SK-N-SH (cell line): ENCODE data around the gene C10orf62. TPM values are rescaled to one million over a fixed set of nuclear protein-coding genes. Genes with fewer than 3 reads are reported as not detected.
A peak's percentile ranks its signal among the peaks of the same experiment; 100 is the strongest.

Source experiments
- CTCF ChIA-PET: fragments of 300-600, 350-600 bp; formaldehyde crosslinking; extraction: SDS; loops from one replicate; lab custom pipeline; 2021; lab: Yijun Ruan, JAX
- POLR2A ChIA-PET: fragments of 350-600 bp; sonication (Branson Sonifier 250); formaldehyde crosslinking; extraction: SDS; loops from one replicate; lab custom pipeline; 2020; ENCODE audit warnings: antibody characterized with exemption, inconsistent platforms; lab: Yijun Ruan, JAX
- DNase-seq: peaks from one replicate; pipeline ENCODE4 v3.0.0; 2012
- H2AFZ ChIP-seq: fragments of 200-600 bp; sonication (generic); 2 replicates; pipeline ENCODE4 v1.8.1; 2016; ENCODE audit warnings: antibody characterized with exemption, mild to moderate bottlenecking, low read depth
- H3F3A ChIP-seq: fragments of 200-600 bp; sonication (generic); replicated peaks from 2 replicates; pipeline ENCODE3; 2016; ENCODE audit warnings: antibody characterized with exemption, mild to moderate bottlenecking; ENCODE audit not compliant: insufficient read depth
- H3K27ac ChIP-seq, 2 experiments: fragments of 200-500 bp in 1 of 2; fragments of 200-600 bp in 1 of 2; sonication (Bioruptor generic) in 1 of 2; sonication (generic), shearing (Covaris generic) in 1 of 2; 2 replicates each; pipeline versions ENCODE4 v1.5.1 to v1.6.1; 2014 to 2016; ENCODE audit warnings: low read depth in 2 of 2, inconsistent platforms in 1 of 2, low read length in 1 of 2, mild to moderate bottlenecking in 1 of 2, mixed read lengths in 1 of 2
- H3K27me3 ChIP-seq: fragments of 200-600 bp; sonication (generic), shearing (Covaris generic); 2 replicates; pipeline ENCODE4 v1.6.1; 2016; ENCODE audit warnings: mixed run types; ENCODE audit not compliant: insufficient read depth
- H3K36me3 ChIP-seq, 2 experiments: fragments of 200-500 bp in 1 of 2; fragments of 200-600 bp in 1 of 2; sonication (Bioruptor generic) in 1 of 2; sonication (generic) in 1 of 2; replicated peaks in 1 of 2; 2 replicates each; pipeline versions ENCODE3 to v1.5.1; 2014 to 2016; ENCODE audit warnings: low read length in 1 of 2, mild to moderate bottlenecking in 1 of 2; ENCODE audit not compliant: insufficient read depth in 2 of 2, control insufficient read depth in 1 of 2
- H3K4me1 ChIP-seq, 2 experiments: fragments of 200-500 bp in 1 of 2; fragments of 200-600 bp in 1 of 2; sonication (Bioruptor generic) in 1 of 2; sonication (generic), shearing (Covaris generic) in 1 of 2; 2 replicates each; pipeline versions ENCODE4 v1.5.1 to v1.6.1; 2014 to 2016; ENCODE audit warnings: low read depth in 1 of 2, low read length in 1 of 2, mixed run types in 1 of 2; ENCODE audit not compliant: insufficient read depth in 2 of 2, control insufficient read depth in 1 of 2
- H3K4me2 ChIP-seq: fragments of 200-600 bp; sonication (generic), shearing (Covaris generic); 2 replicates; pipeline ENCODE4 v1.6.1; 2017; ENCODE audit warnings: mixed run types
- H3K4me3 ChIP-seq, 2 experiments: fragments of 200-500 bp in 1 of 2; fragments of 200-600 bp in 1 of 2; sonication (Bioruptor generic) in 1 of 2; sonication (generic), shearing (Covaris generic) in 1 of 2; 2 replicates each; pipeline versions ENCODE4 v1.5.1 to v1.8.1; 2014 to 2016; ENCODE audit warnings: low read depth in 2 of 2, inconsistent platforms in 1 of 2, low read length in 1 of 2, mild to moderate bottlenecking in 1 of 2, mixed read lengths in 1 of 2, moderate library complexity in 1 of 2
- H3K79me2 ChIP-seq: fragments of 200-600 bp; sonication (generic); 2 replicates; pipeline ENCODE4 v1.8.1; 2017; ENCODE audit warnings: mild to moderate bottlenecking; ENCODE audit not compliant: insufficient read depth
- H3K9ac ChIP-seq: fragments of 200-600 bp; sonication (generic); 2 replicates; pipeline ENCODE4 v1.6.1; 2017; ENCODE audit warnings: mixed run types
- H3K9me2 ChIP-seq: fragments of 200-600 bp; sonication (generic); 2 replicates; pipeline ENCODE4 v1.6.1; 2017; ENCODE audit warnings: mixed run types
- H3K9me3 ChIP-seq: fragments of 200-600 bp; sonication (generic); 2 replicates; pipeline ENCODE4 v1.6.1; 2017; ENCODE audit warnings: mixed run types, mild to moderate bottlenecking, moderate library complexity
- H4K20me1 ChIP-seq: fragments of 200-600 bp; sonication (generic); 2 replicates; pipeline ENCODE4 v1.6.1; 2017; ENCODE audit warnings: mild to moderate bottlenecking, mixed run types; ENCODE audit not compliant: insufficient read depth
- CHD2 ChIP-seq: fragments of 150-350 bp; IDR thresholded peaks from 2 replicates; pipeline ENCODE4 v1.6.1; 2018; ENCODE audit warnings: low read length; ENCODE audit not compliant: partially characterized antibody
- EP300 ChIP-seq, 2 experiments: IDR thresholded peaks; 2 replicates each; pipeline versions ENCODE4 v1.4.0 to v1.6.1; 2012; ENCODE audit warnings: borderline replicate concordance in 1 of 2, low read depth in 1 of 2, low read length in 1 of 2
- EZH2phosphoT487 ChIP-seq: fragments of 200-600 bp; sonication (generic); IDR thresholded peaks from 2 replicates; pipeline ENCODE4 v1.6.1; 2017; ENCODE audit warnings: low read depth, mixed run types, mild to moderate bottlenecking, antibody characterized with exemption, moderate library complexity, borderline replicate concordance
- FOSL2 ChIP-seq: IDR thresholded peaks from 2 replicates; pipeline ENCODE4 v1.4.0; 2012; ENCODE audit warnings: low read depth, mild to moderate bottlenecking, moderate library complexity, borderline replicate concordance
- FOXJ3 ChIP-seq: sonication (generic); formaldehyde crosslinking; IDR thresholded peaks from 2 replicates; pipeline ENCODE4 v1.5.1; 2020; ENCODE audit warnings: mild to moderate bottlenecking, missing genetic modification reagents
- GABPA ChIP-seq: IDR thresholded peaks from 2 replicates; pipeline ENCODE4 v1.4.0; 2012; ENCODE audit warnings: low read depth, mild to moderate bottlenecking
- JUND ChIP-seq: IDR thresholded peaks from 2 replicates; pipeline ENCODE4 v1.4.0; 2012
- MAX ChIP-seq: IDR thresholded peaks from 2 replicates; pipeline ENCODE4 v1.4.0; 2012; ENCODE audit warnings: low read depth
- MXI1 ChIP-seq: IDR thresholded peaks from 2 replicates; pipeline ENCODE4 v1.6.1; 2012; ENCODE audit warnings: mild to moderate bottlenecking, low read depth, low read length, improper control_type of control experiment
- NFIC ChIP-seq: IDR thresholded peaks from 2 replicates; pipeline ENCODE4 v1.4.0; 2012; ENCODE audit warnings: borderline replicate concordance
- PBX3 ChIP-seq: IDR thresholded peaks from 2 replicates; pipeline ENCODE4; 2012
- POLR2AphosphoS5 ChIP-seq: IDR thresholded peaks from 2 replicates; pipeline ENCODE4 v1.6.1; 2012; ENCODE audit warnings: low read depth, low read length
- RAD21 ChIP-seq: IDR thresholded peaks from 2 replicates; pipeline ENCODE4 v1.6.1; 2012; ENCODE audit warnings: mild to moderate bottlenecking, low read length
- REST ChIP-seq: IDR thresholded peaks from 2 replicates; pipeline ENCODE4 v1.6.1; 2012; ENCODE audit warnings: mild to moderate bottlenecking, low read depth, low read length, moderate library complexity
- RFX5 ChIP-seq: IDR thresholded peaks from 2 replicates; pipeline ENCODE4 v1.6.1; 2012; ENCODE audit warnings: mild to moderate bottlenecking, improper control_type of control experiment, low read length
- RXRA ChIP-seq: IDR thresholded peaks from 2 replicates; pipeline ENCODE4 v1.4.0; 2012; ENCODE audit warnings: low read depth, mild to moderate bottlenecking, borderline replicate concordance
- SIN3A ChIP-seq: IDR thresholded peaks from 2 replicates; pipeline ENCODE4 v1.6.1; 2012; ENCODE audit warnings: low read depth, mild to moderate bottlenecking, low read length, moderate library complexity, borderline replicate concordance
- TAF1 ChIP-seq: IDR thresholded peaks from 2 replicates; pipeline ENCODE4 v1.6.1; 2012; ENCODE audit warnings: low read depth, mild to moderate bottlenecking, low read length, moderate library complexity, borderline replicate concordance
- TCF12 ChIP-seq: IDR thresholded peaks from 2 replicates; pipeline ENCODE4 v1.4.0; 2012
- TEAD4 ChIP-seq: IDR thresholded peaks from 2 replicates; pipeline ENCODE4 v1.4.0; 2012; ENCODE audit warnings: mild to moderate bottlenecking, borderline replicate concordance; ENCODE audit not compliant: insufficient read depth
- USF1 ChIP-seq: IDR thresholded peaks from 2 replicates; pipeline ENCODE4 v1.4.0; 2012; ENCODE audit warnings: low read depth, borderline replicate concordance
- USF2 ChIP-seq: fragments of 150-350 bp; IDR thresholded peaks from 2 replicates; pipeline ENCODE4 v1.6.1; 2017; ENCODE audit warnings: antibody characterized with exemption, low read length, low read depth, borderline replicate concordance
- YY1 ChIP-seq: IDR thresholded peaks from 2 replicates; pipeline ENCODE4 v1.4.0; 2012; ENCODE audit warnings: low read depth, mild to moderate bottlenecking
- ZBTB33 ChIP-seq: IDR thresholded peaks from 2 replicates; pipeline ENCODE4 v1.4.0; 2012; ENCODE audit warnings: low read depth, borderline replicate concordance
- WGBS: methylation state at CpG from one replicate; pipeline ENCODE4 v1.1.6; 2017; ENCODE audit warnings: low lambda C conversion rate; 5-methylcytosine and 5-hydroxymethylcytosine counted together
- polyA plus RNA-seq, 3 experiments: library from polyadenylated mRNA; depleted of rRNA; stranded (reverse); fragments of >200 nt; gene quantifications; 2 replicates each; pipeline ENCODE4 v1.2.3, GENCODE V29; 2012

C10orf62 gene
- polyA plus RNA-seq, 1 of the 3 experiments (the other 2 are of a cell fraction): 0.07 TPM

- Histone ChIP-seq H3K27me3 (no peaks in the 10 kb centered on the region), H3K9ac (peak overlapping the region; percentile 41; the same call in 1 of the 2 replicates), H2AFZ (no peak overlapping the region), H3K4me3 (no peak overlapping the region), H3F3A (peaks cover 29% of the 10 kb centered on the region), H3K9me3 (no peaks in the 10 kb centered on the region), H3K36me3 (peaks cover 0 to 3% of the 10 kb centered on the region in 2 experiments), H3K4me2 (peak overlapping the region; percentile 28), H3K4me1 (peaks cover 21 to 35% of the 10 kb centered on the region in 2 experiments; a peak in 3 of 4 replicates), H3K9me2 (no peaks in the 10 kb centered on the region), H3K79me2 (no peaks in the 10 kb centered on the region), H3K27ac (peak overlapping the region; percentile 50 to 83; a peak in 3 of 4 replicates), H4K20me1 (no peaks in the 10 kb centered on the region)
- WGBS: 30% methylated on average over 4 of the region's 4 CpGs
- peak; percentile 66 for DNase-seq
- POLR2A ChIA-PET: no interaction called here
- CTCF ChIA-PET: interaction anchor here (0.6 to 9.4 kb wide), 6 partner anchors 10 to 112 kb away, joined by 3 to 64 read pairs (median 11); partner anchors contain the start of gene HOGA1
- TF ChIP-seq TAF1 (no peak), JUND (peak; percentile 98), USF2 (no peak), FOSL2 (peak; percentile 98), MXI1 (no peak), POLR2AphosphoS5 (peak; percentile 87), NFIC (peak; percentile 100), YY1 (0 out of 2 replicates have a peak, but pooled peaks have one; percentile 21), CHD2 (no peak), FOXJ3 (CRISPR knock-in tag) (no peak), USF1 (peak; percentile 65), TCF12 (peak; percentile 93), RFX5 (peak; percentile 84), EP300 (IDR thresholded peaks at IDR 0.05; ENCODE audit: borderline replicate concordance in 1 of 2, low read depth in 1 of 2, low read length in 1 of 2) (peak in 1 of 2 experiments; percentile 94; a peak in 2 of 4 replicates), GABPA (0 out of 2 replicates have a peak, but pooled peaks have one; percentile 19), RAD21 (no peak), TEAD4 (peak; percentile 100), RXRA (peak; percentile 99), SIN3A (peak; percentile 80; the same call in 1 of the 2 replicates), EZH2phosphoT487 (no peak), MAX (peak; percentile 94), PBX3 (peak; percentile 90), REST (peak; percentile 74), ZBTB33 (peak; percentile 82; the same call in 1 of the 2 replicates)
Observed at GRCh38 chr10:97574374-97575126, 15.0 kb upstream of the C10orf62 start.
